Astrocyte (in vitro differentiated cells and primary cell): ENCODE results near the gene PSD4.

Source experiments
- CTCF ChIP-seq: IDR thresholded peaks from 2 replicates; pipeline ENCODE4 v1.5.1; 2011; ENCODE audit warnings: low read depth, mild to moderate bottlenecking, inconsistent platforms, low read length, moderate library complexity; ENCODE audit not compliant: insufficient read depth
- EZH2 ChIP-seq: IDR thresholded peaks from 2 replicates; pipeline ENCODE4 v1.6.1; 2012; ENCODE audit warnings: mild to moderate bottlenecking, low read length, inconsistent platforms; ENCODE audit not compliant: insufficient read depth

GRCh38 chr2:113206251-113206650 lies 32.5 kb downstream of the PSD4 start:
- TF ChIP-seq CTCF (no peak), EZH2 (no peak)
